Measurements from ENCODE around the gene APOM.

APOM gene

GRCh38 chr6:31655349-31656237 is at the start of gene APOM:
APOM (plus strand) TSS chr6:31655894; CDS start chr6:31655967, 73 bp downstream.
- no peak for DNase-seq

GRCh38 chr6:31607317-31607716 is 48.4 kb upstream of the APOM start:
- no peak for DNase-seq

GRCh38 chr6:31609519-31610406 is 45.9 kb upstream of the APOM start:
- no peak for DNase-seq

GRCh38 chr6:31610968-31611367 is 44.7 kb upstream of the APOM start:
- no peak for DNase-seq

GRCh38 chr6:31614075-31614619 is 41.5 kb upstream of the APOM start:
- DNase-seq: no peak

GRCh38 chr6:31614684-31615578 is 40.8 kb upstream of the APOM start, which contains the start of gene AIF1:
AIF1 (plus strand) TSS chr6:31615234; CDS start chr6:31615330, 96 bp downstream.
- DNase-seq: no peak

GRCh38 chr6:31615748-31616147 is 39.9 kb upstream of the APOM start:
- DNase-seq: no peak

GRCh38 chr6:31617010-31617409 is 38.7 kb upstream of the APOM start:
- DNase-seq: no peak

GRCh38 chr6:31619805-31620585 is 35.7 kb upstream of the APOM start:
- peak; percentile 96 for DNase-seq

- peak; percentile 61 for DNase-seq
These were observed 34.9 kb upstream of the APOM start, which contains the start of gene PRRC2A for GRCh38 chr6:31620586-31621319. PRRC2A (plus strand) TSS chr6:31620715; CDS start chr6:31622790, 2,075 bp downstream.

GRCh38 chr6:31621320-31621939 is 34.3 kb upstream of the APOM start:
- no peak for DNase-seq

GRCh38 chr6:31621991-31622390 is 33.7 kb upstream of the APOM start:
- no peak for DNase-seq

GRCh38 chr6:31622684-31623091 is 33.0 kb upstream of the APOM start:
- no peak for DNase-seq

- no peak for DNase-seq
These were observed 31.6 kb upstream of the APOM start for GRCh38 chr6:31624070-31624469.

- DNase-seq: no peak
These were observed 28.7 kb upstream of the APOM start for GRCh38 chr6:31626952-31627351.

- no peak for DNase-seq
These were observed 27.9 kb upstream of the APOM start for GRCh38 chr6:31627690-31628287.

- no peak for DNase-seq
These were observed 26.7 kb upstream of the APOM start for GRCh38 chr6:31629014-31629413.

- DNase-seq: no peak
These were observed 25.3 kb upstream of the APOM start for GRCh38 chr6:31630177-31630934.

- no peak for DNase-seq
These were observed 24.5 kb upstream of the APOM start for GRCh38 chr6:31631209-31631608.

Measured in NCI-H1694 treated with DMSO at 0.1 percent for 48 hours (cell line).